Measurements from ENCODE around the gene SEC11A. TPM values are rescaled to one million over a fixed set of nuclear protein-coding genes. Genes with fewer than 3 reads are reported as not detected.
"Not testable (repeated sequence)": the region's sequence is repeated elsewhere in the genome, so short reads cannot be mapped to it uniquely, and the experiment has no call there.

The SEC11A gene
- total RNA-seq, 1 experiment from 2014 or later = 104 TPM

DNA sequence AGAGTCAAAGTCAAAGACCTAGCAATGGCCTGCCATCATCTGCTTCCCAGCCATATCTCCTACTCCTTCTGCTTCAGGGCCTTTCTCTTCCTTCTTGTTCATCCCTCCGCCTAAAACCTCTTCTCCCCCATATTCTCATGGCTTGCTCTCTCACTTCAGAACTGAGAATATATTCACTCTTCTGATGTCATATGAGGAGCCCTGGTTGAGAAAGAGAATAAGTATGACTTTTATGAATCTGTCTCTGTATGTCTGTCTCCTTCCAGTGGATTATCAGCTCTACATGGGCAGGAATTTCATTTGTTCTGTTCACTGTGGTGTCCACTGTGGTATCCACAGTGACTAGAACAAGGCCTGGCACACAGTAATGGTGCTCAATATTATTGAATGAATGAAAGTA is 44.3 kb upstream of the SEC11A start:
- no peak for DNase-seq (ENCODE audit: low spot score)
- BruUV-seq (replicated peaks) = no TSS peak
- CTCF ChIA-PET = no interaction called here
- POLR2A ChIA-PET (ENCODE audit: low non-redundant PET) = no interaction called here
- Histone ChIP-seq H3K27me3 (replicated peaks; ENCODE audit: insufficient read depth, low read depth, low read length, poor library complexity) (no peaks in the 10 kb centered on the region), H3K27ac (ENCODE audit: low read depth, low read length, poor library complexity, severe bottlenecking) (no peak overlapping the region), H3K4me3 (ENCODE audit: low read depth, low read length, poor library complexity, severe bottlenecking) (no peak overlapping the region), H3K36me3 (ENCODE audit: insufficient read depth, low read length, poor library complexity, severe bottlenecking) (no peaks in the 10 kb centered on the region), H3K9me3 (ENCODE audit: low read depth, low read length, poor library complexity, severe bottlenecking) (no peaks in the 10 kb centered on the region), H3K4me1 (ENCODE audit: insufficient read depth, low read length, poor library complexity, severe bottlenecking) (no peaks in the 10 kb centered on the region)
- intact Hi-C loops (cut with micrococcal nuclease; ENCODE audit: unreplicated experiment) = no loop called here
- no peak for TF ChIP-seq EZH2 (IDR thresholded peaks at IDR 0.05; ENCODE audit: borderline replicate concordance, low read depth, low read length, poor library complexity, severe bottlenecking)
- TF ChIP-seq, protein P1, sequence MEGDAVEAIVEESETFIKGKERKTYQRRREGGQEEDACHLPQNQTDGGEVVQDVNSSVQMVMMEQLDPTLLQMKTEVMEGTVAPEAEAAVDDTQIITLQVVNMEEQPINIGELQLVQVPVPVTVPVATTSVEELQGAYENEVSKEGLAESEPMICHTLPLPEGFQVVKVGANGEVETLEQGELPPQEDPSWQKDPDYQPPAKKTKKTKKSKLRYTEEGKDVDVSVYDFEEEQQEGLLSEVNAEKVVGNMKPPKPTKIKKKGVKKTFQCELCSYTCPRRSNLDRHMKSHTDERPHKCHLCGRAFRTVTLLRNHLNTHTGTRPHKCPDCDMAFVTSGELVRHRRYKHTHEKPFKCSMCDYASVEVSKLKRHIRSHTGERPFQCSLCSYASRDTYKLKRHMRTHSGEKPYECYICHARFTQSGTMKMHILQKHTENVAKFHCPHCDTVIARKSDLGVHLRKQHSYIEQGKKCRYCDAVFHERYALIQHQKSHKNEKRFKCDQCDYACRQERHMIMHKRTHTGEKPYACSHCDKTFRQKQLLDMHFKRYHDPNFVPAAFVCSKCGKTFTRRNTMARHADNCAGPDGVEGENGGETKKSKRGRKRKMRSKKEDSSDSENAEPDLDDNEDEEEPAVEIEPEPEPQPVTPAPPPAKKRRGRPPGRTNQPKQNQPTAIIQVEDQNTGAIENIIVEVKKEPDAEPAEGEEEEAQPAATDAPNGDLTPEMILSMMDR (conservative IDR thresholded peaks at IDR 0.05; ENCODE audit: low read depth, low read length) = no peak

DNA sequence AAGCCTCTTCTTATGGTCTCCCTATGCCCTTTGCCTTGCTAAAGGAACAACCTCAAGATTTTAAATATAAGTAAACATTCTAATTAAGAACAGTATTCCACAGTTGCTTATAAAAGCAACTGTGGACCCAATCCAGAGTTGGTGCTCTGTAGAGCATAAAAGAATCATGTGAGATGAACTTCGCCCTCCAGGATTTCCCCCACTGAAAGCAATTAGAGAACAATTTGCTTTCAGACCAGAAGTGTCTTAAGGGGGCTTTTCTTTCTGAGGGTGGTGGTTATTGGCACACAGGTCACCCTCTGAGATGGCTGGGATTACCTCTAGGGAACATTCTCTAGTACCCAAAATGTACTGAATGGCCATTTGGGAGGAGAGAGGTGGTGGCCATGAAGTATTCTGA is 43.1 kb upstream of the SEC11A start:
- no TSS peak for BruUV-seq (replicated peaks)
- CTCF ChIA-PET = no interaction called here
- intact Hi-C loops (cut with micrococcal nuclease; ENCODE audit: unreplicated experiment) = no loop called here
- Histone ChIP-seq H3K36me3 (ENCODE audit: insufficient read depth, low read length, poor library complexity, severe bottlenecking) (no peaks in the 10 kb centered on the region), H3K27ac (ENCODE audit: low read depth, low read length, poor library complexity, severe bottlenecking) (no peak overlapping the region), H3K4me1 (ENCODE audit: insufficient read depth, low read length, poor library complexity, severe bottlenecking) (no peaks in the 10 kb centered on the region), H3K27me3 (replicated peaks; ENCODE audit: insufficient read depth, low read depth, low read length, poor library complexity) (no peaks in the 10 kb centered on the region), H3K4me3 (ENCODE audit: low read depth, low read length, poor library complexity, severe bottlenecking) (no peak overlapping the region), H3K9me3 (ENCODE audit: low read depth, low read length, poor library complexity, severe bottlenecking) (no peaks in the 10 kb centered on the region)
- no peak for DNase-seq (ENCODE audit: low spot score)
- POLR2A ChIA-PET (ENCODE audit: low non-redundant PET) = no interaction called here
- no peak for TF ChIP-seq EZH2 (IDR thresholded peaks at IDR 0.05; ENCODE audit: borderline replicate concordance, low read depth, low read length, poor library complexity, severe bottlenecking)
- TF ChIP-seq, protein P1 (conservative IDR thresholded peaks at IDR 0.05; ENCODE audit: low read depth, low read length) = no peak

DNA sequence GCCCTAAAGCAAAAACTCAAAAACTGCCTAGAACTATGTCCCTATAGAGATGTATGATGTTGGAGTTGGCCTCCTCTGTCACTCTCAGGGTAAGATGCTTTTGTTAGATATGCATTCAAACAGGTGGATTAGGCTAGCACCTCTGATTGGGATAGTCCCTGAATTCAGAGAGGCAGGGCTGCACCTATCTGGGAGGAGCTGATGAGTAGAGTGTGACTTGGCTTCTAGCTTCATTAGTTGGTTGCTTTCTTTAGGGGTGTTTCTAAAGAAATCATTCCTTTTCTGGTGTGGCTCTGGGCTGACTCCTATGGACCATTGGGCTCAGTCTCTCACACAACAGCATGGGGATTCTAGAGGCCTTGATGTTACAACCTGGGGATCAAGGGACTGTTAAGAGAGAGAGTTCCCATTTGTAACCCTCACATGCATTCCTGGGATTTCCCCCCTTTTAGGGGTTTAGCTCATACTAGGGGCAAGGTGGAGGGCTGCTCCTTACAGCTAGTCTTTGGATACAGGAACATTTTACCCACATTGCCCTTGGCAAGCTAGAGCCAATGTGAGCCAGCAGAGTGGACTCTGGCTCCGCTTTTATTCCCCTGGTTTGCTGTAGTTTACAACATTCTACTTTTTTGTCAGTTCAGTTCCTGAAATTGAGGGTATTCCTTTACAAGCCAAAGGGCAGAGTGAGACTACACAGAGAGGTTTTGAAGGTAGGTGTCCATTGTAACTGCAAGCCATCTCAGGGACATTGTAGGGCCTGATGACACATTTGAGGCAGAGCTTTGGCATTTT is 40.0 kb upstream of the SEC11A start:
- intact Hi-C loops (cut with micrococcal nuclease; ENCODE audit: unreplicated experiment) = no loop called here
- Histone ChIP-seq H3K27ac (ENCODE audit: low read depth, low read length, poor library complexity, severe bottlenecking) (no peak overlapping the region), H3K4me1 (ENCODE audit: insufficient read depth, low read length, poor library complexity, severe bottlenecking) (peaks cover 3% of the 10 kb centered on the region), H3K9me3 (ENCODE audit: low read depth, low read length, poor library complexity, severe bottlenecking) (no peaks in the 10 kb centered on the region), H3K4me3 (ENCODE audit: low read depth, low read length, poor library complexity, severe bottlenecking) (no peak overlapping the region), H3K27me3 (replicated peaks; ENCODE audit: insufficient read depth, low read depth, low read length, poor library complexity) (no peaks in the 10 kb centered on the region), H3K36me3 (ENCODE audit: insufficient read depth, low read length, poor library complexity, severe bottlenecking) (no peaks in the 10 kb centered on the region)
- TF ChIP-seq, protein P1 (conservative IDR thresholded peaks at IDR 0.05; ENCODE audit: low read depth, low read length) = no peak
- TF ChIP-seq EZH2 (IDR thresholded peaks at IDR 0.05; ENCODE audit: borderline replicate concordance, low read depth, low read length, poor library complexity, severe bottlenecking) = no peak
- DNase-seq (ENCODE audit: low spot score) = no peak
- CTCF ChIA-PET = no interaction called here
- POLR2A ChIA-PET (ENCODE audit: low non-redundant PET) = no interaction called here
- no TSS peak for BruUV-seq (replicated peaks)

DNA sequence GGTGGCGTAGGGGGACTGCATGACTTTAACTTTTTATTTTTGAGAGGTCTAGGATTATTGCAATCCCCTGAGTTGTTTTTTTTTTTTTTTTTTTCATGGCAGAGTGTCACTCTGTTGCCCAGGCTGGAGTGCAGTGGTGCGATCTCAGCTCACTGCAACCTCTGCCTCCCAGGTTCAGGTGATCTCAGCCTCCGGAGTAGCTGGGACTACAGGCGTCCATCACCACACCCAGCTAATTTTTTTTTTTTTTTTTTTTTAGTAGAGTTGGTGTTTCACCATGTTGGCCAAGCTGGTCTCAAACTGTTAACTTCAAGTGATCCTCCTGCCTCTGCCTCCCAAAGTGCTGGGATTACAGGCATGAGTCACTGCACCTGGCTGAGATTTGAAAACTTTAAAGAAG is 39.0 kb upstream of the SEC11A start:
- H3K27me3 ChIP-seq (replicated peaks; ENCODE audit: insufficient read depth, low read depth, low read length, poor library complexity); H3K36me3 ChIP-seq (ENCODE audit: insufficient read depth, low read length, poor library complexity, severe bottlenecking); POLR2A ChIA-PET (ENCODE audit: low non-redundant PET); H3K4me3 ChIP-seq (ENCODE audit: low read depth, low read length, poor library complexity, severe bottlenecking); DNase-seq (ENCODE audit: low spot score); BruUV-seq (replicated peaks); intact Hi-C loops (cut with micrococcal nuclease; ENCODE audit: unreplicated experiment); CTCF ChIA-PET; H3K9me3 ChIP-seq (ENCODE audit: low read depth, low read length, poor library complexity, severe bottlenecking); H3K27ac ChIP-seq (ENCODE audit: low read depth, low read length, poor library complexity, severe bottlenecking): not testable (repeated sequence)
- peaks cover 13% of the 10 kb centered on the region for H3K4me1 ChIP-seq (ENCODE audit: insufficient read depth, low read length, poor library complexity, severe bottlenecking)

Measured in A673 (cell line).